ENCODE measurements around the gene HAS3. TPM values are rescaled to one million over a fixed set of nuclear protein-coding genes. Genes with fewer than 3 reads are reported as not detected.
A peak's percentile ranks its signal among the peaks of the same experiment; 100 is the strongest.
"Not testable (repeated sequence)": the region's sequence is repeated elsewhere in the genome, so short reads cannot be mapped to it uniquely, and the experiment has no call there.

The HAS3 gene
- total RNA-seq, 1 experiment from 2014 or later = 66.9 TPM

GRCh38 chr16:69118994-69119393, 13.5 kb downstream of the HAS3 start:
- POLR2A ChIA-PET = interaction anchor here (0.8 kb wide), 1 partner anchor 14 kb away, joined by 4 read pairs; the partner anchor contains the start of genes CHTF8 and UTP4
- ATAC-seq = no peak
- peaks cover 70% of the 10 kb centered on the region for H3K36me3 Mint-ChIP-seq

GRCh38 chr16:69119536-69119935, 14.1 kb downstream of the HAS3 start:
- H3K9me3 Mint-ChIP-seq = no peaks in the 10 kb centered on the region
- TF ChIP-seq NR2C2 (CRISPR knock-in tag; IDR thresholded peaks at IDR 0.05) (no peak), ZNF671 (CRISPR knock-in tag; IDR thresholded peaks at IDR 0.05) (no peak)
- H3K4me3 Mint-ChIP-seq = no peak overlapping the region
- H3K4me1 Mint-ChIP-seq = no peaks in the 10 kb centered on the region
- peaks cover 65% of the 10 kb centered on the region for H3K36me3 Mint-ChIP-seq
- ChIA-PET CTCF (interaction anchor here (0.8 kb wide), 1 partner anchor 12 kb away, joined by 3 read pairs; no protein-coding TSS in a partner anchor), POLR2A (no interaction called here)
- no peaks in the 10 kb centered on the region for H3K27me3 Mint-ChIP-seq (ENCODE audit: low read depth)
- DNase-seq (ENCODE audit: low spot score) (no peak), ATAC-seq (no peak)
- no peak overlapping the region for H3K27ac Mint-ChIP-seq

More at GRCh38 chr16:69118994-69119393, 13.5 kb downstream of the HAS3 start:
- H3K27ac Mint-ChIP-seq = no peak overlapping the region
- no peak for DNase-seq (ENCODE audit: low spot score)
- TF ChIP-seq TEAD4 (CRISPR knock-in tag; IDR thresholded peaks at IDR 0.05) (no peak), JUN (CRISPR knock-in tag; IDR thresholded peaks at IDR 0.05) (no peak), AR (CRISPR knock-in tag; IDR thresholded peaks at IDR 0.05) (0 out of 2 replicates have a peak, but pooled peaks have one; percentile 19), NR3C1 (CRISPR knock-in tag; conservative IDR thresholded peaks at IDR 0.05; ENCODE audit: low read depth) (no peak), ATF6 (CRISPR knock-in tag; IDR thresholded peaks at IDR 0.05) (no peak)
- H3K9me3 Mint-ChIP-seq = no peaks in the 10 kb centered on the region
- no peaks in the 10 kb centered on the region for H3K27me3 Mint-ChIP-seq (ENCODE audit: low read depth)
- no peak overlapping the region for H3K4me3 Mint-ChIP-seq
- no peaks in the 10 kb centered on the region for H3K4me1 Mint-ChIP-seq
- CTCF ChIA-PET = interaction anchor here (0.8 to 1.4 kb wide), 3 partner anchors 11 to 124 kb away, joined by 3 to 4 read pairs (median 4); no protein-coding TSS in a partner anchor

- 0 out of 2 replicates have a peak overlapping the region, but pooled peaks have one; percentile 36 for H3K27ac Mint-ChIP-seq
- H3K9me3 Mint-ChIP-seq = no peaks in the 10 kb centered on the region
- TF ChIP-seq NR3C1 (CRISPR knock-in tag; conservative IDR thresholded peaks at IDR 0.05; ENCODE audit: low read depth) (no peak), NFYB (CRISPR knock-in tag; conservative IDR thresholded peaks at IDR 0.05; ENCODE audit: low read depth) (no peak), ZNF396 (CRISPR knock-in tag; IDR thresholded peaks at IDR 0.05; ENCODE audit: borderline replicate concordance) (no peak), KAT7 (CRISPR knock-in tag; IDR thresholded peaks at IDR 0.05; ENCODE audit: borderline replicate concordance) (no peak), ZNF219 (CRISPR knock-in tag; IDR thresholded peaks at IDR 0.05; ENCODE audit: borderline replicate concordance) (no peak), PRRX2 (CRISPR knock-in tag; IDR thresholded peaks at IDR 0.05) (no peak)
- DNase-seq (ENCODE audit: low spot score) (no peak), ATAC-seq (no peak)
- H3K4me3 Mint-ChIP-seq = no peak overlapping the region
- H3K27me3 Mint-ChIP-seq (ENCODE audit: low read depth) = no peaks in the 10 kb centered on the region
- CTCF ChIA-PET = interaction anchor here (0.8 to 5.9 kb wide), 4 partner anchors 8 to 277 kb away, joined by 3 to 49 read pairs (median 4); partner anchors contain the start of gene TANGO6
- POLR2A ChIA-PET = no interaction called here
- H3K36me3 Mint-ChIP-seq = peaks cover 58% of the 10 kb centered on the region
- no peaks in the 10 kb centered on the region for H3K4me1 Mint-ChIP-seq
These were observed 14.7 kb downstream of the HAS3 start for GRCh38 chr16:69120096-69120664.

- Mint-ChIP-seq H3K4me1 (no peaks in the 10 kb centered on the region), H3K9me3 (no peaks in the 10 kb centered on the region), H3K27ac (0 out of 2 replicates have a peak overlapping the region, but pooled peaks have one; percentile 76), H3K4me3 (no peak overlapping the region), H3K27me3 (ENCODE audit: low read depth) (no peaks in the 10 kb centered on the region), H3K36me3 (peaks cover 38% of the 10 kb centered on the region)
- ChIA-PET POLR2A (interaction anchor here (0.8 to 1.0 kb wide), 2 partner anchors 12 to 15 kb away, joined by 3 read pairs; no protein-coding TSS in a partner anchor), CTCF (interaction anchor here (0.6 to 5.9 kb wide), 25 partner anchors 9 to 371 kb away, joined by 3 to 49 read pairs (median 3); partner anchors contain the start of genes CHTF8, HAS3 and UTP4)
- ATAC-seq = peak; percentile 32
- TF ChIP-seq ZBTB43 (CRISPR knock-in tag; IDR thresholded peaks at IDR 0.05) = no peak
- TF ChIP-seq CTCF (IDR thresholded peaks at IDR 0.05) = peak; percentile 53
- no peak for TF ChIP-seq FOXJ3 (CRISPR knock-in tag; IDR thresholded peaks at IDR 0.05; ENCODE audit: borderline replicate concordance)
- TF ChIP-seq ESRRA (CRISPR knock-in tag; IDR thresholded peaks at IDR 0.05; ENCODE audit: borderline replicate concordance) = no peak
- DNase-seq (ENCODE audit: low spot score) = peak; percentile 50
These were observed 18.5 kb downstream of the HAS3 start for GRCh38 chr16:69123910-69124309.

GRCh38 chr16:69124406-69124805, 19.0 kb downstream of the HAS3 start:
- Mint-ChIP-seq H3K36me3 (peaks cover 33% of the 10 kb centered on the region), H3K27ac (peak overlapping the region; percentile 72; the same call in 1 of the 2 replicates)
- ATAC-seq; DNase-seq (ENCODE audit: low spot score); H3K27me3 Mint-ChIP-seq (ENCODE audit: low read depth); H3K4me1 Mint-ChIP-seq; H3K4me3 Mint-ChIP-seq; H3K9me3 Mint-ChIP-seq: not testable (repeated sequence)
- ChIA-PET POLR2A (interaction anchor here (0.8 to 1.0 kb wide), 2 partner anchors 12 to 16 kb away, joined by 3 read pairs; no protein-coding TSS in a partner anchor), CTCF (interaction anchor here (0.7 to 5.9 kb wide), 18 partner anchors 8 to 370 kb away, joined by 3 to 49 read pairs (median 4); partner anchors contain the start of genes CHTF8, HAS3 and UTP4)
